HEK293 (cell line): ENCODE data around the gene AKAP11.

Experiments used
- BCL6B ChIP-seq: fragments of 450-650 bp; formaldehyde crosslinking; IDR thresholded peaks from 2 replicates; pipeline ENCODE4 v1.5.1; 2017; ENCODE audit warnings: missing biosample characterization, missing genetic modification characterization
- GLI2 ChIP-seq: fragments of 450-650 bp; formaldehyde crosslinking; IDR thresholded peaks from 2 replicates; pipeline ENCODE4; 2017; ENCODE audit warnings: missing biosample characterization, missing genetic modification characterization, low read depth, borderline replicate concordance
- HOXD13 ChIP-seq: sonication (generic); formaldehyde crosslinking; IDR thresholded peaks from 2 replicates; pipeline ENCODE4 v1.8.0; 2022; ENCODE audit warnings: missing genetic modification reagents, borderline replicate concordance
- MEIS1 ChIP-seq: sonication (generic); formaldehyde crosslinking; IDR thresholded peaks from 2 replicates; pipeline ENCODE4 v1.8.1; 2022; ENCODE audit warnings: missing genetic modification reagents, mild to moderate bottlenecking, borderline replicate concordance
- MZF1 ChIP-seq: fragments of 450-650 bp; formaldehyde crosslinking; IDR thresholded peaks from 2 replicates; pipeline ENCODE4 v1.5.1; 2017; ENCODE audit warnings: missing biosample characterization, missing genetic modification characterization, borderline replicate concordance
- PBX3 ChIP-seq: sonication (generic); formaldehyde crosslinking; IDR thresholded peaks from 2 replicates; pipeline ENCODE4 v1.8.1; 2022; ENCODE audit warnings: mild to moderate bottlenecking, moderate library complexity, missing genetic modification reagents
- TCF7L2 ChIP-seq: IDR thresholded peaks from 2 replicates; pipeline ENCODE4 v1.6.1; 2011; ENCODE audit warnings: low read depth, mild to moderate bottlenecking, inconsistent platforms, low read length, moderate library complexity, borderline replicate concordance
- YY2 ChIP-seq: fragments of 450-650 bp; formaldehyde crosslinking; IDR thresholded peaks from 2 replicates; pipeline ENCODE4 v1.5.1; 2016; ENCODE audit warnings: missing biosample characterization, missing genetic modification characterization
- ZBTB11 ChIP-seq: fragments of 450-650 bp; formaldehyde crosslinking; conservative IDR thresholded peaks from 2 replicates; pipeline ENCODE4 v1.5.1; 2016; ENCODE audit warnings: low read depth, missing biosample characterization, missing genetic modification characterization
- ZBTB26 ChIP-seq: fragments of 450-650 bp; formaldehyde crosslinking; optimal IDR thresholded peaks from 2 replicates; pipeline ENCODE3; 2016; ENCODE audit warnings: missing biosample characterization, mild to moderate bottlenecking, missing genetic modification characterization
- ZBTB6 ChIP-seq: fragments of 450-650 bp; formaldehyde crosslinking; IDR thresholded peaks from 2 replicates; pipeline ENCODE4 v1.5.1; 2017; ENCODE audit warnings: missing biosample characterization, missing genetic modification characterization
- ZFP41 ChIP-seq: fragments of 450-650 bp; formaldehyde crosslinking; IDR thresholded peaks from 2 replicates; pipeline ENCODE4 v1.5.1; 2016; ENCODE audit warnings: missing biosample characterization, missing genetic modification characterization, borderline replicate concordance
- ZNF10 ChIP-seq: fragments of 450-650 bp; formaldehyde crosslinking; IDR thresholded peaks from 2 replicates; pipeline ENCODE4 v1.5.1; 2017; ENCODE audit warnings: missing biosample characterization, missing genetic modification characterization
- ZNF138 ChIP-seq: fragments of 450-650 bp; formaldehyde crosslinking; IDR thresholded peaks from 2 replicates; pipeline ENCODE4 v1.5.1; 2016; ENCODE audit warnings: missing biosample characterization, missing genetic modification characterization, borderline replicate concordance
- ZNF184 ChIP-seq: fragments of 450-650 bp; IDR thresholded peaks from 2 replicates; pipeline ENCODE4 v1.5.1; 2018; ENCODE audit warnings: missing biosample characterization, mild to moderate bottlenecking, missing genetic modification characterization
- ZNF2 ChIP-seq: fragments of 450-650 bp; formaldehyde crosslinking; IDR thresholded peaks from 2 replicates; pipeline ENCODE4 v1.5.1; 2016; ENCODE audit warnings: missing biosample characterization, missing genetic modification characterization
- ZNF211 ChIP-seq: fragments of 450-650 bp; formaldehyde crosslinking; IDR thresholded peaks from 2 replicates; pipeline ENCODE4 v1.5.1; 2016; ENCODE audit warnings: low read depth, missing biosample characterization, missing genetic modification characterization
- ZNF302 ChIP-seq: fragments of 450-650 bp; formaldehyde crosslinking; IDR thresholded peaks from 2 replicates; pipeline ENCODE4 v1.5.1; 2016; ENCODE audit warnings: missing biosample characterization, missing genetic modification characterization, low read depth
- ZNF426 ChIP-seq: fragments of 450-650 bp; formaldehyde crosslinking; IDR thresholded peaks from 2 replicates; pipeline ENCODE4 v1.5.1; 2017; ENCODE audit warnings: missing biosample characterization, missing genetic modification characterization, mild to moderate bottlenecking, inconsistent platforms, moderate library complexity
- ZNF513 ChIP-seq: fragments of 450-650 bp; IDR thresholded peaks from 2 replicates; pipeline ENCODE4 v1.5.1; 2018; ENCODE audit warnings: missing biosample characterization, missing genetic modification characterization
- ZNF548 ChIP-seq: fragments of 450-650 bp; formaldehyde crosslinking; IDR thresholded peaks from 2 replicates; pipeline ENCODE4 v1.5.1; 2016; ENCODE audit warnings: missing biosample characterization, missing genetic modification characterization
- ZNF560 ChIP-seq: fragments of 450-650 bp; formaldehyde crosslinking; IDR thresholded peaks from 2 replicates; pipeline ENCODE4 v1.5.1; 2017; ENCODE audit warnings: missing biosample characterization, missing genetic modification characterization, borderline replicate concordance
- ZNF561 ChIP-seq: fragments of 450-650 bp; IDR thresholded peaks from 2 replicates; pipeline ENCODE4 v1.5.1; 2018; ENCODE audit warnings: missing biosample characterization, missing genetic modification characterization, borderline replicate concordance
- ZNF571 ChIP-seq: fragments of 450-650 bp; formaldehyde crosslinking; IDR thresholded peaks from 2 replicates; pipeline ENCODE4 v1.5.0; 2017; ENCODE audit warnings: missing biosample characterization, missing genetic modification characterization
- ZNF623 ChIP-seq: fragments of 450-650 bp; formaldehyde crosslinking; IDR thresholded peaks from 2 replicates; pipeline ENCODE4 v1.5.1; 2016; ENCODE audit warnings: missing biosample characterization, missing genetic modification characterization
- ZNF747 ChIP-seq: fragments of 450-650 bp; formaldehyde crosslinking; IDR thresholded peaks from 2 replicates; pipeline ENCODE4 v1.5.1; 2016; ENCODE audit warnings: missing biosample characterization, missing genetic modification characterization
- ZNF76 ChIP-seq: fragments of 450-650 bp; formaldehyde crosslinking; IDR thresholded peaks from 2 replicates; pipeline ENCODE4; 2016; ENCODE audit warnings: low read depth, missing biosample characterization, missing genetic modification characterization, borderline replicate concordance
- ZNF776 ChIP-seq: fragments of 450-650 bp; formaldehyde crosslinking; IDR thresholded peaks from 2 replicates; pipeline ENCODE4 v1.5.0; 2017; ENCODE audit warnings: missing biosample characterization, missing genetic modification characterization, borderline replicate concordance
- ZNF830 ChIP-seq: fragments of 450-650 bp; IDR thresholded peaks from 2 replicates; pipeline ENCODE4 v1.5.0; 2018; ENCODE audit warnings: missing biosample characterization, missing genetic modification characterization, low read depth, mild to moderate bottlenecking, moderate library complexity
- ZSCAN18 ChIP-seq: fragments of 450-650 bp; formaldehyde crosslinking; IDR thresholded peaks from 2 replicates; pipeline ENCODE4 v1.5.1; 2016; ENCODE audit warnings: missing biosample characterization, missing genetic modification characterization

Gene AKAP11

GRCh38 chr13:42283574-42283973, 11.6 kb downstream of the AKAP11 start (continued):
- TF ChIP-seq ZNF747 (tag by site-specific recombination) (no peak), HOXD13 (CRISPR knock-in tag) (no peak), ZNF76 (tag by site-specific recombination) (no peak), ZSCAN18 (tag by site-specific recombination) (no peak), ZNF561 (tag by site-specific recombination) (no peak), ZNF426 (tag by site-specific recombination) (no peak), PBX3 (CRISPR knock-in tag) (no peak), MZF1 (tag by site-specific recombination) (no peak), YY2 (tag by site-specific recombination) (no peak), ZNF10 (no peak), BCL6B (tag by site-specific recombination) (no peak), ZNF560 (tag by site-specific recombination) (no peak), ZNF571 (tag by site-specific recombination) (no peak), ZNF830 (no peak), ZNF513 (tag by site-specific recombination) (no peak), ZNF2 (tag by site-specific recombination) (no peak), ZBTB11 (tag by site-specific recombination) (no peak), ZNF776 (no peak), GLI2 (no peak), ZNF623 (tag by site-specific recombination) (no peak), ZBTB6 (no peak), ZNF184 (no peak), ZNF302 (tag by site-specific recombination) (no peak), ZBTB26 (tag by site-specific recombination) (no peak), TCF7L2 (no peak), ZNF211 (tag by site-specific recombination) (no peak), ZNF548 (tag by site-specific recombination) (no peak), MEIS1 (CRISPR knock-in tag) (no peak), ZFP41 (no peak), ZNF138 (no peak)
